IMR-90 (cell line): ENCODE results near the gene PRRC2B. TPM values are rescaled to one million over a fixed set of nuclear protein-coding genes. Genes with fewer than 3 reads are reported as not detected.

Source experiments
- ATAC-seq: fragments of 200-7000 bp; cut with Tn5 transposase; 2 replicates; pipeline ENCODE4 v1.9.1; 2020; ENCODE audit warnings: low read depth, mild to moderate bottlenecking, moderate library complexity
- BruUV-seq: library from RNA; stranded (reverse); fragments of 400-500 nt; replicated peaks from 2 replicates; lab custom pipeline; 2021; lab: Mats Ljungman, UMichigan
- CTCF ChIA-PET: fragments of 300-600 bp; formaldehyde crosslinking; extraction: SDS; loops from one replicate; lab custom pipeline; 2021; ENCODE audit warnings: antibody characterized with exemption; lab: Yijun Ruan, JAX
- POLR2A ChIA-PET: fragments of 300-600 bp; sonication (Branson Sonifier 250); formaldehyde crosslinking; loops from one replicate; lab custom pipeline; 2022; ENCODE audit warnings: antibody characterized with exemption; ENCODE audit not compliant: unreplicated experiment; lab: Charles Lee
- DNase-seq: peaks from one replicate; pipeline ENCODE4 v3.0.0; 2013
- H2AFZ ChIP-seq: replicated peaks from 2 replicates; pipeline ENCODE3; 2013; ENCODE audit warnings: low read length, mild to moderate bottlenecking; ENCODE audit not compliant: poor library complexity
- H2AK5ac ChIP-seq: 2 replicates; pipeline ENCODE4 v1.6.1; 2013; ENCODE audit warnings: low read depth, low read length, inconsistent platforms
- H2AK9ac ChIP-seq: replicated peaks from 2 replicates; pipeline ENCODE3; 2013; ENCODE audit warnings: mild to moderate bottlenecking, low read depth, low read length, moderate library complexity; ENCODE audit not compliant: poor library complexity
- H2BK120ac ChIP-seq: 2 replicates; pipeline ENCODE4 v1.6.1; 2013; ENCODE audit warnings: low read depth, low read length, inconsistent platforms
- H2BK15ac ChIP-seq: 3 replicates; pipeline ENCODE4 v1.6.1; 2013; ENCODE audit warnings: low read depth, low read length, inconsistent platforms
- H2BK20ac ChIP-seq: 2 replicates; pipeline ENCODE4 v1.6.1; 2013; ENCODE audit warnings: low read depth, mild to moderate bottlenecking, inconsistent platforms, low read length, moderate library complexity
- H2BK5ac ChIP-seq: 2 replicates; pipeline ENCODE4 v1.6.1; 2013; ENCODE audit warnings: mild to moderate bottlenecking, low read depth, low read length, inconsistent platforms; ENCODE audit not compliant: poor library complexity, severe bottlenecking
- H3K14ac ChIP-seq: replicated peaks from 2 replicates; pipeline ENCODE4 v1.6.1; 2013; ENCODE audit warnings: low read depth, low read length, inconsistent platforms
- H3K18ac ChIP-seq: 2 replicates; pipeline ENCODE4 v1.6.1; 2013; ENCODE audit warnings: low read depth, low read length, control low read depth
- H3K23ac ChIP-seq: 2 replicates; pipeline ENCODE4 v1.6.1; 2013; ENCODE audit warnings: low read depth, low read length, inconsistent platforms
- H3K27ac ChIP-seq: 2 replicates; pipeline ENCODE4 v1.5.1; 2013; ENCODE audit warnings: mild to moderate bottlenecking, control low read depth, low read length; ENCODE audit not compliant: insufficient read depth
- H3K27me3 ChIP-seq: 2 replicates; pipeline ENCODE4 v1.6.1; 2013; ENCODE audit warnings: low read length; ENCODE audit not compliant: control insufficient read depth, insufficient read depth
- H3K36me3 ChIP-seq: 2 replicates; pipeline ENCODE4 v1.6.1; 2013; ENCODE audit warnings: low read length, mixed read lengths; ENCODE audit not compliant: control insufficient read depth, insufficient read depth
- H3K4ac ChIP-seq: 2 replicates; pipeline ENCODE4 v1.6.1; 2013; ENCODE audit warnings: low read depth, low read length, inconsistent platforms
- H3K4me1 ChIP-seq: 2 replicates; pipeline ENCODE4 v1.6.1; 2013; ENCODE audit warnings: low read length, mixed read lengths; ENCODE audit not compliant: control insufficient read depth, insufficient read depth
- H3K4me2 ChIP-seq: 2 replicates; pipeline ENCODE4 v1.6.1; 2013; ENCODE audit warnings: low read depth, mild to moderate bottlenecking, control low read depth, low read length, moderate library complexity
- H3K4me3 ChIP-seq: 2 replicates; pipeline ENCODE4 v1.5.1; 2013; ENCODE audit warnings: low read depth, mild to moderate bottlenecking, control low read depth, low read length, moderate library complexity; ENCODE audit not compliant: insufficient read depth
- H3K56ac ChIP-seq: 2 replicates; pipeline ENCODE4 v1.6.1; 2013; ENCODE audit warnings: low read length, inconsistent platforms; ENCODE audit not compliant: insufficient read depth; ENCODE audit errors: extremely low read depth
- H3K79me1 ChIP-seq, 2 experiments: 2 replicates each; pipeline ENCODE4 v1.6.1; 2013; ENCODE audit warnings: low read length in 2 of 2, inconsistent platforms in 1 of 2, low read depth in 1 of 2
- H3K9ac ChIP-seq: 2 replicates; pipeline ENCODE4 v1.6.1; 2013; ENCODE audit warnings: low read depth, low read length, control low read depth
- H3K9me1 ChIP-seq: 2 replicates; pipeline ENCODE4 v1.6.1; 2013; ENCODE audit warnings: low read length, inconsistent platforms; ENCODE audit not compliant: insufficient read depth
- H3K9me3 ChIP-seq: 2 replicates; pipeline ENCODE4 v1.6.1; 2013; ENCODE audit warnings: low read length; ENCODE audit not compliant: control insufficient read depth, insufficient read depth
- H4K20me1 ChIP-seq: 2 replicates; pipeline ENCODE4 v1.6.1; 2013; ENCODE audit warnings: low read length, inconsistent platforms; ENCODE audit not compliant: insufficient read depth
- H4K5ac ChIP-seq: 2 replicates; pipeline ENCODE4 v1.6.1; 2013; ENCODE audit warnings: mild to moderate bottlenecking, low read depth, low read length, control low read depth
- H4K8ac ChIP-seq, 2 experiments: 2 replicates each; pipeline ENCODE4 v1.6.1; 2013; ENCODE audit warnings: low read depth in 2 of 2, low read length in 2 of 2, control low read depth in 1 of 2, inconsistent platforms in 1 of 2
- H4K91ac ChIP-seq: 2 replicates; pipeline ENCODE4 v1.6.1; 2013; ENCODE audit warnings: low read depth, low read length, inconsistent platforms; ENCODE audit not compliant: insufficient read depth
- BHLHE40 ChIP-seq: fragments of 150-350 bp; IDR thresholded peaks from 2 replicates; pipeline ENCODE4 v1.6.1; 2016; ENCODE audit warnings: mild to moderate bottlenecking, low read depth, low read length
- CEBPB ChIP-seq: IDR thresholded peaks from 2 replicates; pipeline ENCODE4 v1.6.1; 2012; ENCODE audit warnings: low read depth, low read length, improper control_type of control experiment
- CHD1 ChIP-seq: IDR thresholded peaks from 2 replicates; pipeline ENCODE4 v1.6.1; 2012; ENCODE audit warnings: low read depth, low read length, improper control_type of control experiment
- ELK1 ChIP-seq: fragments of 150-350 bp; IDR thresholded peaks from 2 replicates; pipeline ENCODE4 v1.6.1; 2016; ENCODE audit warnings: low read depth, mild to moderate bottlenecking, low read length, moderate library complexity, borderline replicate concordance
- FOS ChIP-seq: fragments of 150-350 bp; IDR thresholded peaks from 2 replicates; pipeline ENCODE4 v1.6.1; 2016; ENCODE audit warnings: low read depth, low read length
- MAFK ChIP-seq: IDR thresholded peaks from 2 replicates; pipeline ENCODE4 v1.6.1; 2012; ENCODE audit warnings: low read depth, low read length, improper control_type of control experiment
- MAZ ChIP-seq: IDR thresholded peaks from 2 replicates; pipeline ENCODE4 v1.6.1; 2012; ENCODE audit warnings: low read depth, mild to moderate bottlenecking, low read length, improper control_type of control experiment, moderate library complexity, borderline replicate concordance
- MXI1 ChIP-seq: IDR thresholded peaks from 2 replicates; pipeline ENCODE4 v1.6.1; 2012; ENCODE audit warnings: low read depth, mild to moderate bottlenecking, low read length, moderate library complexity, borderline replicate concordance
- NFE2L2 ChIP-seq: fragments of 150-350 bp; IDR thresholded peaks from 2 replicates; pipeline ENCODE4 v1.6.1; 2016; ENCODE audit warnings: low read depth, mild to moderate bottlenecking, low read length
- POLR2A ChIP-seq: IDR thresholded peaks from 2 replicates; pipeline ENCODE4 v1.6.1; 2012; ENCODE audit warnings: mild to moderate bottlenecking, low read depth, low read length
- RAD21 ChIP-seq: IDR thresholded peaks from 2 replicates; pipeline ENCODE4 v1.6.1; 2012; ENCODE audit warnings: low read length, improper control_type of control experiment
- RCOR1 ChIP-seq: IDR thresholded peaks from 2 replicates; pipeline ENCODE4 v1.6.1; 2012; ENCODE audit warnings: mild to moderate bottlenecking, low read length, improper control_type of control experiment; ENCODE audit not compliant: insufficient replicate concordance
- RFX5 ChIP-seq: IDR thresholded peaks from 2 replicates; pipeline ENCODE4 v1.8.0; 2012; ENCODE audit warnings: low read depth, mild to moderate bottlenecking, low read length, moderate library complexity
- SMC3 ChIP-seq: fragments of 150-350 bp; IDR thresholded peaks from 2 replicates; pipeline ENCODE4 v1.6.1; 2016; ENCODE audit warnings: low read depth, mild to moderate bottlenecking, antibody characterized with exemption, low read length, moderate library complexity
- USF2 ChIP-seq: fragments of 150-350 bp; IDR thresholded peaks from 2 replicates; pipeline ENCODE4 v1.6.1; 2017; ENCODE audit warnings: mild to moderate bottlenecking, antibody characterized with exemption, low read length, low read depth
- WGBS, 2 experiments: methylation state at CpG; one replicate each; pipeline versions ENCODE4 v1.1.5 to v1.1.7; 2013; ENCODE audit warnings: missing lambda C conversion rate in 2 of 2; ENCODE audit not compliant: insufficient read length in 1 of 2; ENCODE audit errors: extremely low coverage in 2 of 2; 5-methylcytosine and 5-hydroxymethylcytosine counted together
- dilution Hi-C: fragments of 300-500 bp; cut with HindIII; formaldehyde crosslinking; loops from one replicate; pipeline ENCODE4 v1.14.3; 2018; ENCODE audit warnings: low sequenced_read_pairs; ENCODE audit not compliant: unreplicated experiment
- in situ Hi-C: fragments of 300-500 bp; cut with MboI; formaldehyde crosslinking; loops from 3 replicates; pipeline ENCODE4 v1.14.3; 2019; ENCODE audit warnings: low sequenced_read_pairs, inconsistent platforms, mixed read lengths
- intact Hi-C: fragments of 100-400 bp; cut with micrococcal nuclease; formaldehyde crosslinking; loops from 2 replicates; pipeline ENCODE4 v1.10.0; 2022
- polyA plus RNA-seq, 3 experiments: library from polyadenylated mRNA; depleted of rRNA; stranded (reverse); fragments of >200 nt; gene quantifications; 2 replicates each; pipeline ENCODE4 v1.2.3, GENCODE V29; 2012; ENCODE audit warnings: low replicate concordance in 1 of 3
- total RNA-seq: library from RNA; depleted of rRNA; stranded (reverse); fragments of >200 nt; gene quantifications from 2 replicates; pipeline ENCODE4 v1.2.3, GENCODE V29; 2012
- TF ChIP-seq, protein P1 (sequence below): conservative IDR thresholded peaks from 2 replicates; pipeline ENCODE4 v1.5.1; 2012; ENCODE audit warnings: mild to moderate bottlenecking, low read depth, low read length, improper control_type of control experiment

The PRRC2B gene
- total and polyA plus RNA-seq, 2 of the 4 experiments (the other 2 are of a cell fraction), result 19.4 to 39.1 TPM

- CTCF ChIA-PET, result no interaction called here
- no peak for DNase-seq
Observed at GRCh38 chr9:131398204-131398603, 4.3 kb downstream of the PRRC2B start.

More at GRCh38 chr9:131398204-131398603, 4.3 kb downstream of the PRRC2B start:
- no peaks in the 10 kb centered on the region for H3K27me3 ChIP-seq
- H4K20me1 ChIP-seq, result peaks cover 83% of the 10 kb centered on the region
- BruUV-seq, result no TSS peak
- H3K18ac ChIP-seq, result no peak overlapping the region
- no peak for TF ChIP-seq FOS
- no peak for TF ChIP-seq CHD1
- TF ChIP-seq CEBPB, result no peak
- no peak for TF ChIP-seq MAFK
- no peak for TF ChIP-seq RAD21
- no peak for TF ChIP-seq SMC3
- TF ChIP-seq POLR2A, result no peak
- TF ChIP-seq, protein P1, sequence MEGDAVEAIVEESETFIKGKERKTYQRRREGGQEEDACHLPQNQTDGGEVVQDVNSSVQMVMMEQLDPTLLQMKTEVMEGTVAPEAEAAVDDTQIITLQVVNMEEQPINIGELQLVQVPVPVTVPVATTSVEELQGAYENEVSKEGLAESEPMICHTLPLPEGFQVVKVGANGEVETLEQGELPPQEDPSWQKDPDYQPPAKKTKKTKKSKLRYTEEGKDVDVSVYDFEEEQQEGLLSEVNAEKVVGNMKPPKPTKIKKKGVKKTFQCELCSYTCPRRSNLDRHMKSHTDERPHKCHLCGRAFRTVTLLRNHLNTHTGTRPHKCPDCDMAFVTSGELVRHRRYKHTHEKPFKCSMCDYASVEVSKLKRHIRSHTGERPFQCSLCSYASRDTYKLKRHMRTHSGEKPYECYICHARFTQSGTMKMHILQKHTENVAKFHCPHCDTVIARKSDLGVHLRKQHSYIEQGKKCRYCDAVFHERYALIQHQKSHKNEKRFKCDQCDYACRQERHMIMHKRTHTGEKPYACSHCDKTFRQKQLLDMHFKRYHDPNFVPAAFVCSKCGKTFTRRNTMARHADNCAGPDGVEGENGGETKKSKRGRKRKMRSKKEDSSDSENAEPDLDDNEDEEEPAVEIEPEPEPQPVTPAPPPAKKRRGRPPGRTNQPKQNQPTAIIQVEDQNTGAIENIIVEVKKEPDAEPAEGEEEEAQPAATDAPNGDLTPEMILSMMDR, result no peak
- no peak for TF ChIP-seq MAZ
- TF ChIP-seq ELK1, result no peak
- no peak for TF ChIP-seq BHLHE40
- TF ChIP-seq NFE2L2, result no peak
- no peak for TF ChIP-seq RFX5
- no peak for TF ChIP-seq MXI1
- TF ChIP-seq RCOR1, result no peak
- TF ChIP-seq USF2, result no peak
- H3K27ac ChIP-seq, result no peak overlapping the region
- H4K91ac ChIP-seq, result no peak overlapping the region
- POLR2A ChIA-PET, result no interaction called here
- 70% methylated on average over 3 of the region's 9 CpGs; no CpG with 5 or more reads in 1 of the 2 experiments for WGBS, 2 experiments
- H3K9me1 ChIP-seq, result peaks cover 23% of the 10 kb centered on the region
- H2AK9ac ChIP-seq, result no peak overlapping the region
- H3K4me3 ChIP-seq, result no peak overlapping the region
- H3K23ac ChIP-seq, result peak overlapping the region; percentile 49
- H3K4me1 ChIP-seq, result peaks cover 26% of the 10 kb centered on the region
- no peaks in the 10 kb centered on the region for H3K9me3 ChIP-seq
- H3K14ac ChIP-seq, result no peak overlapping the region
- peaks cover 4% of the 10 kb centered on the region for H3K36me3 ChIP-seq
- intact Hi-C loops, result loop anchor here (5.0 kb wide), 1 partner anchor 79 kb away; no protein-coding TSS in a partner anchor
- in situ Hi-C loops, result no loop called here
- dilution Hi-C loops, result no loop called here
- no peak overlapping the region for H2BK15ac ChIP-seq
- H3K4me2 ChIP-seq, result peak overlapping the region; percentile 20; the same call in 1 of the 2 replicates
- H4K8ac ChIP-seq, result no peak overlapping the region
- H2BK5ac ChIP-seq, result no peak overlapping the region
- no peak overlapping the region for H2BK120ac ChIP-seq
- no peak overlapping the region for H3K9ac ChIP-seq
- H3K4ac ChIP-seq, result no peak overlapping the region
- H4K5ac ChIP-seq, result no peak overlapping the region
- ATAC-seq, result no peak
- peaks cover 0 to 46% of the 10 kb centered on the region in 2 experiments; a peak in 2 of 4 replicates for H3K79me1 ChIP-seq
- no peak overlapping the region for H2AK5ac ChIP-seq
- no peak overlapping the region for H3K56ac ChIP-seq
- no peak overlapping the region for H2BK20ac ChIP-seq
- H2AFZ ChIP-seq, result no peak overlapping the region
